GM18867 (cell line): ENCODE measurements around the gene GRAPL.
A peak's percentile ranks its signal among the peaks of the same experiment; 100 is the strongest.
"Not testable (repeated sequence)": the region's sequence is repeated elsewhere in the genome, so short reads cannot be mapped to it uniquely, and the experiment has no call there.

ENCODE experiments used
- ATAC-seq: cut with Tn5 transposase; IDR thresholded peaks from one replicate; pipeline ENCODE4 v1.9.1; 2021; ENCODE audit warnings: mild to moderate bottlenecking, moderate library complexity; ENCODE audit not compliant: unreplicated experiment

GRAPL gene

DNA sequence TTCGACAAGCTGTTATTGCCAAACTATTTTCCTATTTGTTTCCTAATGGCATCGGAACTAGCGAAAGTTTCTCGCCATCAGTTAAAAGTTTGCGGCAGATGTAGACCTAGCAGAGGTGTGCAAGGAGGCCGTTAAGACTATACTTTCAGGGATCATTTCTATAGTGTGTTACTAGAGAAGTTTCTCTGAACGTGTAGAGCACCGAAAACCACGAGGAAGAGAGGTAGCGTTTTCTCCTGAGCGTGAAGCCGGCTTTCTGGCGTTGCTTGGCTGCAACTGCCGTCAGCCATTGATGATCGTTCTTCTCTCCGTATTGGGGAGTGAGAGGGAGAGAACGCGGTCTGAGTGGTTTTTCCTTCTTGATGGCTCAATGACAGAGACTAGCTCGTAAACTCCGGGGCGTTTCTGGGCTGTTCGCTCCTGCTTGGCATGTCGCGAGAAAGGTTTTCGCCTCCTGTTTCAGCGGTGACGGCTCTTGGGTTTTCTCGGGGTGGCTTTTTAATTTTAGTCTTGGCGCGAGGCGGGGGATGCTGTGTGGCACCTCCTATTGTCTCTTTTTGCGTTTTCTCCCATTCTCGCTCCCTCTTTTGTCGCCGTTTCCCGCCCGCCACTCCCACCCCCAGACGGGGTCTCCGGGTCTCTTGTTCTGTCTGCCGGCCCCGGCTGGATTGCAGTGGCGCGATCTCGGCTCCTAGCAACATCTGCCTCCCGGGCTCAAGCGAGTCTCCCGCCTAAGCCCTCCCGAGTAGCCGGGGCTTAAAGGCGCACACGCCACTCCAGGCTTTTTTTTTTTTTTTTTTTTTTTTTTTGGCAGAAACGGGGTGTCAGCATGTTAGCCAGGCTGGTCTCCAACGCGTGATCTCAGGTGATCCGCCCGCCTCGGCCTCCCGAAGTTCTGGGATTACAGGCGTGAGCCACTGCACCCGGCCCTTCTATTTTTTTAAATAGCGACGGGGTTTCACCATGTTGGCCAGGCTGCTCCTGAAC lies 60.8 kb downstream of the GRAPL start:
- peak; percentile 41 for ATAC-seq

DNA sequence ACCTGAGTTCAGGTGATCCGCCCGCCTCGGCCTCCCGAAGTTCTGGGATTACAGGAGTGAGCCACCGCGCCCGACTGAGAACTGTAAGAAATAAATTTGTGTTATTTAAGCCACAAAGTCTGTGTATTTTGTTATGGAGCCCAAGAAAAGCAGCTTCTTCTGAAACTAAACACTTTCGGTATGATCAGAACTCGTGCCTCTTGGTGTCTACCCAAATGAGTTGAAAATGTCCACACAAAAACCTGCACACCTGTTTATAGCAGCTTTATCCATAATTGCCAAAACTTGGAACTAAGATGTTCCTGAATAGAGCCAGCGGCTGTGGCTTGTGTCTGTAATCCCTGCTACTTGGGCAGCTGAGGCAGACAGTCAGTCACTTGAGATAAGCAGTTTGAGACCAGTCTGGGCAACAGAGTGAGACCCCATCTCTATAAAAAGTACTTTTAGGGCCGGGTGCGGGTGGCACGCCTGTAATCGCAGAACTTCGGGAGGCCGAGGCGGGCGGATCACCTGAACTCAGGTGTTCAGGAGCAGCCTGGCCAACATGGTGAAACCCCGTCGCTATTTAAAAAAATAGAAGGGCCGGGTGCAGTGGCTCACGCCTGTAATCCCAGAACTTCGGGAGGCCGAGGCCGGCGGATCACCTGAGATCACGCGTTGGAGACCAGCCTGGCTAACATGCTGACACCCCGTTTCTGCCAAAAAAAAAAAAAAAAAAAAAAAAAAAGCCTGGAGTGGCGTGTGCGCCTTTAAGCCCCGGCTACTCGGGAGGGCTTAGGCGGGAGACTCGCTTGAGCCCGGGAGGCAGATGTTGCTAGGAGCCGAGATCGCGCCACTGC lies 61.7 kb downstream of the GRAPL start:
- peak; percentile 63 for ATAC-seq

DNA sequence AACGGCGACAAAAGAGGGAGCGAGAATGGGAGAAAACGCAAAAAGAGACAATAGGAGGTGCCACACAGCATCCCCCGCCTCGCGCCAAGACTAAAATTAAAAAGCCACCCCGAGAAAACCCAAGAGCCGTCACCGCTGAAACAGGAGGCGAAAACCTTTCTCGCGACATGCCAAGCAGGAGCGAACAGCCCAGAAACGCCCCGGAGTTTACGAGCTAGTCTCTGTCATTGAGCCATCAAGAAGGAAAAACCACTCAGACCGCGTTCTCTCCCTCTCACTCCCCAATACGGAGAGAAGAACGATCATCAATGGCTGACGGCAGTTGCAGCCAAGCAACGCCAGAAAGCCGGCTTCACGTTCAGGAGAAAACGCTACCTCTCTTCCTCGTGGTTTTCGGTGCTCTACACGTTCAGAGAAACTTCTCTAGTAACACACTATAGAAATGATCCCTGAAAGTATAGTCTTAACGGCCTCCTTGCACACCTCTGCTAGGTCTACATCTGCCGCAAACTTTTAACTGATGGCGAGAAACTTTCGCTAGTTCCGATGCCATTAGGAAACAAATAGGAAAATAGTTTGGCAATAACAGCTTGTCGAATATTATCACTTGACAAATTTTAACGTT lies 62.5 kb downstream of the GRAPL start:
- ATAC-seq, result not testable (repeated sequence)

DNA sequence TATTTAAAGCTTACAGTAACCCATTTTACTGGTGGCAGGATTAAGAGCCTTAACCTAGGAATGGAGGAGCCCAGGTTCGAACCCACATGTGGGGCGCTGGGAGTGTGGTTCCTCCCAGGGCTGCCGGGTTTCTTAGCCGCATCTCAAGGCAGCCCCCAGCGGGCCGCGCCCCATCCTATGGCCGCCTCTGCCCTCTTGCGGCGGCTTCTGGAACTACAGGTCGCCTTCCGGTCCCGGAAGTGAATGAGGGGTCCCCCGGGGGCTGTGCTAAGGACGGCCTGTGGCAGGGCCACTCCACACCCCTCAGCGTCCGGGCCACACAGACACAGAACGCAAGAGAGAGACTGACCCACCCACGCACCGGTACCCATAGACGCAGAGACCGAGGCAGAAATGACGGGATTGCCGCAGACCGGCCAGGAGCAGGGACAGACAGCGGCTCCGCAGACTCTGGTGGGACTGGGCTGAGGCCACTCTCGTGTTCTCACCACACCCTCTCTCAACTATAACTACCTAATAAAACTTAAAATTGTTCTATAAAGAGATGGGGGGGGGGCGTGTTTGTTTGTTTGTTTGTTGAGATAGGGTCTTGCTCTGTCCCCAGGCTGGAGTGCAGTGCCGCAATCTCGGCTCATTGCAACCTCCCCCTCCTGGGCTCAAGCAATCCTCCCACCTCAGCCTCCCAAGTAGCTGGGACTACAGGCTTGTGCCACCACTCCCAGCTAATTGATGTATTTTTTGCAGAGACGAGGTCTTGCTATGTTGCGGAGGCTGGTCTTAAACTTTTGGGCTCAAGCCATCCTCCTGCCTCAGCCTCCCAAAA lies 69.2 kb downstream of the GRAPL start:
- ATAC-seq, result peak; percentile 89

DNA sequence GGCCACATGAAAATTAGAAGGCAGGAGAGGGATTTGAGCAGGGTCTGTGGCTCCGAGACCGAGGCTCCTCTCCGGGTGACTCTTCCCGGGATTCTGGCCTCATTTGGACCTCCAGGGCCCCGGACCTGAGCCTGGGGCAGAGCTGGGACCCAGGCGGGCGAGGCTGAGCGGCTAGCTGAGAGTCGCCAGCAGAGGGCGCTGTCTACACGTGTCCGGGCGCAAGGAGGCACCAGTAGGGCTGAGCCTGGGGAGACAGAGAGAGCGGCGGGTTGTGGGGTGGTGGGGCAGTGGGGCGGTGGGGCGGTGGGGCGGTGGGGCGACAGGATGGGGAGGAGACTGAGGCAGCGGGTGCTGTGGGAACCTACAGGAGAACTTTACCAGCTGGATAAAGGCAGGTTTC lies 75.1 kb downstream of the GRAPL start:
- ATAC-seq, result peak; percentile 77

DNA sequence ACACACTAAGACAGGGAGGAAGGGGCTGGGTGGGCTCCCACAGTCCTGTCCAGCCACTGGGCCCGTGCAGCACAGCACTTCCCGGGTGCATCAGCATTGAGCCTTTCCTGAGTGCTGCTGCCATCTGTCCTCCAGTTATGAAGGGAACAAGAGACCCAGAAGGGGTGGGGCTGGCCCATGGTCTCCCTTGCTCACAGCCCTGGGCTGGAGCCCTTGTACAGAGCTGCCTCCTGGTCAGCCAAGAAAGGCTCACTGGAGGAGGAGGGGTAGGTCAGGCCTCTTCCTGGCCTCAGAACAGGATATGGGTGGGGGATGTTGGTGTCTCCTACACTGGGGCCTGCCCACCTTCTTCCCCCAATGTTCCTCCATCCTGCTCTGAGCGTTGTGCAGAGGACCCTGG lies 76.0 kb downstream of the GRAPL start:
- ATAC-seq, result not testable (repeated sequence)
